GM11168 (cell line): ENCODE data around the gene SPG7.
"Not testable (repeated sequence)": the region's sequence is repeated elsewhere in the genome, so short reads cannot be mapped to it uniquely, and the experiment has no call there.

Experiments used
- in situ Hi-C: fragments of 300-500 bp; cut with MboI; formaldehyde crosslinking; loops from one replicate; pipeline ENCODE4 v1.12.0; 2022; ENCODE audit warnings: low sequenced_read_pairs; ENCODE audit not compliant: unreplicated experiment

Gene SPG7

DNA sequence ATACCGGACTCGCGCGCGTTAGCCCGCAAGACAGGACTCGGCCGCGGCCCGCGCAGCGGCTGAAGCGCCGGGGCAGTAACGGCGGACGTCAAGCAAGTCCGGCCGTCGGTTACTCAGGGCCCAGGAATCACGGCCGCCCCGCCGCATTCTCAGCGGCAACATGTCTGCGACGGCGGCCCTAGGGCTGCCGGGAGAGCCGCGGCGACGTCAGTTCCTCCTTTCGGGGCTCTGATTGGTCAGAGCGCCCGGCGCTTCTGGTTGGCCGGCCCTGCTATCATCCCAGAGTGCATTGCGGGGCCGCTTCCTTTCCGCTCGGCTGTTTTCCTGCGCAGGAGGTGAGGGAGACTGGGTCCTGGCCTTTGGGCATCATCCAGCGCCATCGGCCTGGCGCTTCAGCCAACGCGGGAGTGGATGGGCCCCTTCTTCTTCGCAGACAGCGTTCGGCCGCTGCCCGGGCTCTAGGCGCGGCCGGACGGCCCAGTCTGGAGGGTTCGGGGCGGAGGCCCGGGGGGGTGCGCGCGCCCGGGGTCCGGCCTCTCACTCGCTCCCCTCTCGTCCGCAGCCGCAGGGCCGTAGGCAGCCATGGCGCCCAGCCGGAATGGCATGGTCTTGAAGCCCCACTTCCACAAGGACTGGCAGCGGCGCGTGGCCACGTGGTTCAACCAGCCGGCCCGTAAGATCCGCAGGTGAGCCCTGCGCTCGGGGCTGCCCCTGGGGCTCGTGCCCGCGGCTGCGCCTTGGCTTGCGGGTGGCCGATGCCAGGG lies 52.4 kb downstream of the SPG7 start, which contains the start of gene RPL13:
Gene RPL13 (plus strand): TSS at position 305 of the 764 bp plus-strand sequence. CDS start 278 bp downstream, at position 583.
- in situ Hi-C loops, result loop anchor here (10.0 kb wide), 1 partner anchor 94 kb away; the partner anchor contains the start of genes CHMP1A and SPATA33

DNA sequence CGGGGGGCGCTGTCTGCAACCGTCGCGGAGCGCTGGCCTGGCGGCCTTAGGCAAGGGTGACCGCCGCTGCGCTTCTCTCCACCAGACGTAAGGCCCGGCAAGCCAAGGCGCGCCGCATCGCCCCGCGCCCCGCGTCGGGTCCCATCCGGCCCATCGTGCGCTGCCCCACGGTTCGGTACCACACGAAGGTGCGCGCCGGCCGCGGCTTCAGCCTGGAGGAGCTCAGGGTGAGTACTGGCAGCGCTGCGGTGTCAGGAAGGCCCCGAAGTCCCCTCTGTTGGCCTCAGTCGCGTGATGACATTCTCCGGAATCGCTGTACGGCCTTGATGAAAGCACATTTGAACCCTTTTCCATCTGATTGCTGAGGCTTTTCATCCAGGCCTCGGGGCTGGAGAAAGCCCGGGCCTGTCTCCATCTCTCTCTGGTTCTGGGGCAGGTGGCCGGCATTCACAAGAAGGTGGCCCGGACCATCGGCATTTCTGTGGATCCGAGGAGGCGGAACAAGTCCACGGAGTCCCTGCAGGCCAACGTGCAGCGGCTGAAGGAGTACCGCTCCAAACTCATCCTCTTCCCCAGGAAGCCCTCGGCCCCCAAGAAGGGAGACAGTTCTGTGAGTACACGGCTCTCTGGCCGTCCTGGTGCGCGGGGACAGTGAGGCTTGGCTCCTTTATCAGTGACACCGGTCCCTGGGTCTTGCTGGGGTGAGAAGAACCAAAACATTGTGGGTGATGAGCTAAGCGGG lies 53.1 kb downstream of the SPG7 start:
- in situ Hi-C loops, result loop anchor here (10.0 kb wide), 1 partner anchor 93 kb away; the partner anchor contains the start of genes CHMP1A and SPATA33

DNA sequence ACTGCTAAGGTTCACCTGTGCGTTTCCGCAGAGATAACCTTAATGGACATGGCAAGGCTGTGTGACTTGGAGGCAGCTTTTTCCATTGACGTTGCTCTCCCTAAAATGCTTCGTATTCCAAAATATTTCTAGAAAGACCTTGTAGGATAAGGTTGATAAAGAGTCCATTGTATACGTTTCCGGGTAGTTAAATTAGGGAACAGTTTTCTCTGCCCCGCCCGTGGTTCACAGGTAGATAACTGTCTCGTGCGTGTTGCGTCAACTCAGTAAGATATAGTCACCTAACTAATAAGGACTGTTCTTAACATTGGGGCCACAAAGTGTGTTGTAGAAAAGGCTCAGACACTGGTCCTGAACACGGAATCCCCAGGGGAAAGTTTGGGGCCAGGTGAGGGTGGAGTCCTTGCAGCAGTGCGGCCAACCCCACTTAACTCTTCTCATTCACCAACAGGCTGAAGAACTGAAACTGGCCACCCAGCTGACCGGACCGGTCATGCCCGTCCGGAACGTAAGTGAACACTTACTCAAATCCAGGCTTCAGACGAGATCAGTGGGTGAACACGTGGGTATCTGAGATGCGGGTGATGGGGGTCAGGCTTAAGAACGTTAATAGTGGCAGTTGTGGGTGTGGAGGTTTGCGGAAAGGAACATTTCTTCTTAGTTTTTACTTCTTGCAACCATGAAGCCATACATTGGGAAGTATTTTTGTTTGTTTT lies 53.8 kb downstream of the SPG7 start:
- in situ Hi-C loops, result loop anchor here (10.0 kb wide), 1 partner anchor 93 kb away; the partner anchor contains the start of genes CHMP1A and SPATA33

DNA sequence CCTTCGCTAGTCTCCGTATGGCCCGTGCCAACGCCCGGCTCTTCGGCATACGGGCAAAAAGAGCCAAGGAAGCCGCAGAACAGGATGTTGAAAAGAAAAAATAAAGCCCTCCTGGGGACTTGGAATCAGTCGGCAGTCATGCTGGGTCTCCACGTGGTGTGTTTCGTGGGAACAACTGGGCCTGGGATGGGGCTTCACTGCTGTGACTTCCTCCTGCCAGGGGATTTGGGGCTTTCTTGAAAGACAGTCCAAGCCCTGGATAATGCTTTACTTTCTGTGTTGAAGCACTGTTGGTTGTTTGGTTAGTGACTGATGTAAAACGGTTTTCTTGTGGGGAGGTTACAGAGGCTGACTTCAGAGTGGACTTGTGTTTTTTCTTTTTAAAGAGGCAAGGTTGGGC lies 54.7 kb downstream of the SPG7 start:
- in situ Hi-C loops, result loop anchor here (10.0 kb wide), 1 partner anchor 92 kb away; the partner anchor contains the start of genes CHMP1A and SPATA33

DNA sequence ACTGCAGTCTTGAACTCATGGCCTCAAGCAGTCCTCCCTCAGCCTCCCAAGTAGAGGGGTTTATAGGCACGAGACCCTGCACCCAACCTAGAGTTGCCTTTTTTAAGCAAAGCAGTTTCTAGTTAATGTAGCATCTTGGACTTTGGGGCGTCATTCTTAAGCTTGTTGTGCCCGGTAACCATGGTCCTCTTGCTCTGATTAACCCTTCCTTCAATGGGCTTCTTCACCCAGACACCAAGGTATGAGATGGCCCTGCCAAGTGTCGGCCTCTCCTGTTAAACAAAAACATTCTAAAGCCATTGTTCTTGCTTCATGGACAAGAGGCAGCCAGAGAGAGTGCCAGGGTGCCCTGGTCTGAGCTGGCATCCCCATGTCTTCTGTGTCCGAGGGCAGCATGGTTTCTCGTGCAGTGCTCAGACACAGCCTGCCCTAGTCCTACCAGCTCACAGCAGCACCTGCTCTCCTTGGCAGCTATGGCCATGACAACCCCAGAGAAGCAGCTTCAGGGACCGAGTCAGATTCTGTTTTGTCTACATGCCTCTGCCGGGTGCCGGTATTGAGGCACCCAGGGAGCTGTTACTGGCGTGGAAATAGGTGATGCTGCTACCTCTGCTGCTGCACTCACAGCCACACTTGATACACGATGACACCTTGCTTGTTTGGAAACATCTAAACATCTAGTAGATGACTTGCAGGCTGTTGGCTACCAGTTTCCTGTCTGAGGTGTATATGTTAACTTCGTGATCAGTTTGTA lies 55.6 kb downstream of the SPG7 start:
- in situ Hi-C loops, result loop anchor here (10.0 kb wide), 1 partner anchor 91 kb away; the partner anchor contains the start of genes CHMP1A and SPATA33

DNA sequence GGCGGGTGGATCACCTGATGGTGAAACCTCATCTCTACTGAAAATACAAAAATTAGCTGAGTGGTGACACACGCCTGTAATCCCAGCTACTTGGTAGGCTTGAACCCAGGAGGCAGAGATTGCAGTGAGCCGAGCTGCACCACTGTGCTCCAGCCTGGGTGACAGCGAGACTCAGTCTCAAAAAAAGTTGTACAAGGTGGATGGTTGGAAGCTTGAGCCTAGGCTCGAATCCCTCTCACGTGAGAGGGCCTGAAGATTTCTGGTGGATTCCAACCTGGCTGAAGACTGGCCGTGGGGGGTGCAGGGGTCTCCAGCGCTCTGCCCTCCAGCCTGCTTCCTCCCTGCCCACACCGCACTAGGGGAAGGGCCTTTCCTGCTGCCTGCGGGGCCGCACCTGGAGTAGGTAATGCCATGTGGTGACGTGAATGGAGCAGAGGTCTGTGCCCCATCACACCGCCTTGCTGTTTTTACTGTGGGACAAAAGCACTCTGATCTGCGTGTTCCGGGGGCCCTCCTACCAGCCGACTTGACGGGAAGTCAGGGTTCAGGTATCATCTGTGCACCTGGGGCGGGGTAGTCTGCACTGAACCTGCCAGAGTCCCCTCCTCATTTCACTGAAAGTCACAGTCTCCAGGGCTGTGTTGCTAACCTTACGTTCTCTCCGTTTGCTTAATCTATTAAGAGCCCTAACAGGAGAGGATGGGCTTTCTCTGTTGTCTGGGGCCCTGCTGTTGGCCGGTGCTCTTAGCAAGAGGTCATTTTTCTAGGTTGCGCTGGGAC lies 56.5 kb downstream of the SPG7 start:
- in situ Hi-C loops, result loop anchor here (10.0 kb wide), 1 partner anchor 90 kb away; the partner anchor contains the start of genes CHMP1A and SPATA33

DNA sequence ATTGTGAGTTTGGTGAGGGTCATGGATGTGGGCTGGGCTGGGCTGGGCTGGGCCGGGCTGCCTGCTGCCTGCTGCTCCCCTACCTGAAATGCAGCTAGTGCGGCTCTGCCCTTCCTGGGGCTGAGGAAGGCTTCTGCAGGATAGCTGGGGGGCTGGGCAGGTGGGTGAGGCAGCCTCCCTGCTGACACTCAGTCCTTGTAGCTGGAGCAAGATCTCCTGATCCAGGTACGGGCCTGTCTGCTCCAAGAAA lies 57.0 kb downstream of the SPG7 start:
- in situ Hi-C loops, result loop anchor here (10.0 kb wide), 1 partner anchor 90 kb away; the partner anchor contains the start of genes CHMP1A and SPATA33

DNA sequence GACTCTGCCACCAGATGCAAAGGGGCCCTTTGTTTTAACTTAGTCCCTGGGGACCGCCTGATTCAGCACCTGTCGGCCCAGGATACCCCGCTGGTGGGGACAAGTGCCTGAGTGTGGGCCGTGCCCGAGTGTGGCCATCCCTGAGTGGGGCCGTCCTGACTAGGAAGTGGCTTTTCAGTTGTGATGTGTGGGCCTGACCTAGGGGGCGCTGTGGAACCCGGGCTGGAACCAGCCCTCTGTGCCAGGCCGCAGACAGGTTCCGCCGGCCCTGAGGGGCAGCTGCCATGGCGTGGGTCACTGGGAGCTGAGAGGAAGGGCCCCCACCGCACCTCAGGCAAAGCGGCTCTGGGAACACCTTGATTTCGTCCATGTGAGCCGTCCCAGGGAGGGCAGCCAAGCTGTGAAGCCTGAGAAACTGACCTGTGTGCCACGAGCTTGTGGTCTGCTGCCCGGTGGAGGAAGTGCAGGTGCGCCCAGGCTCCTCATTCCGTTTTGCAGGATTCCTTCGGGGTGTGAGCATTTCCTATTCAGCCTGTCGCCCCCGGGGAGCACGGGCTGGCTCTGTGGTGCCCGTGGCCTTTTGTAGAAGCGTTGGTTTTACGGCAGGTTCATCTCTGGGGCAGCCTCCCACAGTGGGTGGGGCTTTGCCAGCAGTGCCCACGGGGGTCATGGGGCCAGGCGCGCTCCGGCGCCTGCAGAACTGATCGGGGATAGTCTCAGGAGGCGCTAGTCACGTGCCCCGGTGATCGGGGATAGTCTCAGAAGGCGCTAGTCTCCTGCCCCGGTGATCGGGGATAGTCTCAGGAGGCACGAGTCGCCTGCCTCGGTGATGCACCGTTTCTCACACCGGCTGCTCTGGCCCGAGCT lies 57.5 kb downstream of the SPG7 start:
- in situ Hi-C loops, result loop anchor here (10.0 kb wide), 1 partner anchor 89 kb away; the partner anchor contains the start of genes CHMP1A and SPATA33

DNA sequence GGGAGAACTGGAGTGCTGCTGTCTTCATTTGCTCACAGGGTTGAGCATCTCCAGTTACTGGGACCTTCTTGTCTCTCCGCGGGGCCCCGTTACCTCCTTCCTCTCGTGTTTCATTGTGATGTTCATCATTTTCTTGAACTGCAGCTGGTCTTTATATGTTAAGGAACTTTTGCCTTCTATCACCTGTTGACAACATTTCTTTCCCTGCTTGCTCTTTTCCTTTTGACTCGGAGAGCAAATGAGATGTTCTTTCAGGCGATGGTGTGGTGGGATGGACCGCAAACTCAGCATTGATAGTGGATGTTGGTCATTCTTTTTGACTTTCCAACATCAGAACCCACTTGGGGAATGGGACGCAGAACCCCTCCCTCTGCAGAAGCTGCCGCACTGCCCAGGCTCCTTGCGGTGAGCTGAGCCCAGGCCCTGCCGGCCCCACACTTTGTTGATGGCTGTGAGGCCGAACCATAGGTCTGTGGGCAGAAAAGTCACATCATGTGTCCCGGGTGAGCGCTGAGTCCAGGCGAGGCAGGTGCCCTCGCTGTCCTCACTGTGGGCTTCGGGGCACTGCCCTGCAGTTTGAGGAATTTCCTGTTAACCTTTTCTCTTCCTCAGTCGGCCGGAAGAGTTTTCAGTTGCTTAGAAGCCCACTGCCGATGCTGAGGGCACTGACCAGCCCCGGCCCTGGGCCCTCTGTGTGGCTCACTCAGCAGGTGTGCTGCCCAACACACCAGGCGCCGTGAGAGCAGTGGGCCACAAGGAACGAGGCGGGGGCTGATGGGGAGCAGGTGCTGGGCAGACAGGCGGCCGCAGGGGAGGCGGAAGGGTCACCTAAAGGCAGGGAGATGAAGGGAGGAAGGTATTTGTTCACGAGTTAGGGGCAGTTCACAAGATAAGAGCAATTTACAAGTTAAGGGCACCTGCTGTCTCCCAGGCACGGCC lies 59.7 kb downstream of the SPG7 start:
- in situ Hi-C loops, result loop anchor here (10.0 kb wide), 1 partner anchor 87 kb away; the partner anchor contains the start of genes CHMP1A and SPATA33

DNA sequence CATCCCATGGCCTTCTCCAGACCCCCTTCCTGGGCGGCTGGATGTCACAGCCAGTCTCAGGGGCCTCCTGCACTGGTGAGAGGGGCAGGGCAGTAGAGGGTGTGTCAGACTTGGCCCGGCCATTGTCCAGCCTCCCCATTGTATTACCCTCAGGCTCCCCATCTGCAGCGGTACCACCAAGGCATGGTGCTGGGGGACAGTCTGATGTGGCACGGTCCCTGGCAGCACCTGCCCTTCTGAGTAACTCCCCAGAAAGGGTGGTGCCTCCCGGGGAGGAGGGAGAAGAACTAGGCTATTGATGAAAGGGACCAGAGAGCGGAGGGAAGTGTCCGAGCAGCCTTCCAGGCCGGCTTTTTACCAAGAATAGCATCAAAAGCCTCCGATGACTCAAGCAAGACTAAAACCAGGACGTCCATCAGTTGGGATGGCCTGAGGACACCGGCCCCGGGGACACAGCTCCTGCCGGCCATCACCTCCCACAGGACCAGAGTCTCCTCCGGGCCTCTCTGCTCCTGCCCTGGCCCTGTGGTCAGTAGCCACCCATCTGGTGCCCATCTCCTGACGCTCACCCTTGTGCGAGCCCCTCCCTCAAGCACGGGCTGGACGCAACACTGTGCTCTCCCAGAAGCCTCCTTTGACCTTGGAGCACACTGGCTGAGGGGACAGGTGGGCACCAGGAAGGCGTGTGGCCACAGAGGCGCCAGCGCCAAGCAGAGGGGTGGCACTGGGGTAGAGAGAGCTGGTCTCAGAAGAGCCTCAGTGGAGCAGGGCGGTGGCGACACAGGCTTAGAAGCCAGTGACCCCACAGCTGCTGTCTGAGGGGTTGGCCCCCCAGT lies 61.5 kb downstream of the SPG7 start:
- in situ Hi-C loops, result loop anchor here (10.0 kb wide), 1 partner anchor 85 kb away; the partner anchor contains the start of genes CHMP1A and SPATA33

DNA sequence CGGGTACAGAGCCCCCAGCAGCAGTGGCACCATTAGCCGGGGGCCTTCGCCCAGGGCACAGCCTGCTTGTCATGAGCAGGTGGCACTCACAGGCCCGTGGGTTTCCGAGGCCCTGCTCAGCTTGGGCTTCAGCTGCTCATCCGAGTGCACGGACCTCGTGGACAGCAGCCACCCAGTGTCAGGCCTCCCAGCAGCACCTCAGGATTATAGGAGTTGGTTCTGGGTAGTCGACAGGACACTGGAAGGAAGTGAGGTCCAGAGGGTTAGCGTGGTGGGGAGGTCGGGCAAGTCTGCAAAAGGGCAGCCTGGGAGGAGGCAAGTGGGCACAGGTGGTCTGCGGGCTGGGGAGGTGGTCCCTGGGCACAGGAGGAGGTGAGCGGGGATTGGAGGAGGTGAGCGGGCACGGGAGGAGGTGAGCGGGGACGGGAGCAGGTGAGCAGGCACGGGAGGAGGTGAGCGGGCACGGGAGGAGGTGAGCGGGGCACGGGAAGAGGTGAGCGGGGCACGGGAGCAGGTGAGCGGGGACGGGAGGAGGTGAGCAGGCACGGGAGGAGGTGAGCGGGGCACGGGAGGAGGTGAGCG lies 62.2 kb downstream of the SPG7 start:
- in situ Hi-C loops, result no loop called here

DNA sequence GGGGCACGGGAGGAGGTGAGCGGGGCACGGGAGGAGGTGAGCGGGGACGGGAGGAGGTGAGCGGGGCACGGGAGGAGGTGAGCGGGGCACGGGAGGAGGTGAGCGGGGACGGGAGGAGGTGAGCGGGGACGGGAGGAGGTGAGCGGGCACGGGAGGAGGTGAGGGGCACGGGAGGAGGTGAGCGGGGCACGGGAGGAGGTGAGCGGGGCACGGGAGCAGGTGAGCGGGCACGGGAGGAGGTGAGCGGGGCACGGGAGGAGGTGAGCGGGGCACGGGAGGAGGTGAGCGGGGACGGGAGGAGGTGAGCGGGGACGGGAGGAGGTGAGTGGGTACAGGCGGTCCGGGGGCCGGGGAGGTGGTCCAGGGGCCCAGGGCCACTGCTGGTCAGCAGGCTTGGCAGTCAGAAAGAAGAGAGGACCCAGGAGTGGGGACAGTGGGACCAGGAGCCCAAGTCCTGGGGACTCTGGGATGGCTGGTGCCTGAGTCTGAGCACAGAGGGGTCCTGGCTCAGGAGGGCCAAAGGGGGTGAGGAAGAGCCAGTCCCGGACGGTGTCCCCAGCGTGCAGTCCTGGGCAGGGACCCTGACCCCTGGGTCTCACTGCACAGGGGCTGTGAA lies 62.9 kb downstream of the SPG7 start:
- in situ Hi-C loops, result not testable (repeated sequence)

DNA sequence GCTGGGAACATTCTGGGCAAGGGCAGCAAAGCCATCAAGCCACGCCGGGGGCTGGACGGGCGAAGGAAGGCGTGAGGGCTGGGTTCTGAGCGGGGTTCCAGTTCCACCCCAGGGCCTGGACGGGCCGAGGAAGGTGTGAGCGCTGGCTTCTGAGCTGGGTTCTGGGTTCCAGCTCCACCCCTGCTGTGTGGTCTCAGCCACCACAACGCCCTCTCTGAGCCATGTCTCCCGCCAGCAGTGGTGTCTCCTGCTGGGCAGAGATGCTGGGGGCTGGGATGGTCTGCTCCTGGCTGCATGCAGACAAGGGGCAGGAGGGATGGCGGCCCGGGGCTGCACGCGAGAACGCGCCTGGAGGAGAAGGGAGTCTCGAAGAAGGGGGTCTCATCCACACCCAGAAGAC lies 63.4 kb downstream of the SPG7 start:
- in situ Hi-C loops, result no loop called here

DNA sequence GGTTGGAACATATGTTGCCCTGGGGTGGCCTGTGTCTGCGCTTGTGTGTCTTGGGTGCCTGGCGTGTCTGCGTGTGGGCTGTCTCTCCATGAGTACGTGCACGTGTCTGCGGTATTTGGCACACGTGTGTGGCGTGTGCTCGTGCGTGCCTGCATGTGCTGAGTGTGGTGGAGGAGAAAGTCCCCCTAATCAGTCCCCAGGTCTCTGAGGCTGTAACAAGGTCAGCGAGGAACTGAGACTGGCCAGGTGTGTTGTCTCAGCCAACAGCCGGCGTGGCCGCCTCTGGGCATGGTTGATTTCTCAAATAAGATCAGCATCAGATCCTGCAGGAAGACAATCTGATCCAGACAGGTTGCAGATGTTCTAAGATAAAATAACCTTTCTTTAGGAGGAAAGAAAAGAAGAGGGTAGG lies 63.9 kb downstream of the SPG7 start:
- in situ Hi-C loops, result no loop called here
